Myocyte (in vitro differentiated cells): ENCODE data around the gene PTCD2. TPM values are rescaled to one million over a fixed set of nuclear protein-coding genes. Genes with fewer than 3 reads are reported as not detected.
"Not testable (repeated sequence)": the region's sequence is repeated elsewhere in the genome, so short reads cannot be mapped to it uniquely, and the experiment has no call there.

Experiments
- DNase-seq: peaks from one replicate; pipeline ENCODE4 v3.0.0-alpha.2; 2012; ENCODE audit warnings: low read depth
- total RNA-seq: library from RNA; depleted of rRNA; stranded (reverse); fragments of >200 nt; gene quantifications from 2 replicates; pipeline ENCODE4 v1.2.3, GENCODE V29; 2014

The PTCD2 gene
- total RNA-seq, 1 donor from 2014 or later, result 17.5 TPM

DNA sequence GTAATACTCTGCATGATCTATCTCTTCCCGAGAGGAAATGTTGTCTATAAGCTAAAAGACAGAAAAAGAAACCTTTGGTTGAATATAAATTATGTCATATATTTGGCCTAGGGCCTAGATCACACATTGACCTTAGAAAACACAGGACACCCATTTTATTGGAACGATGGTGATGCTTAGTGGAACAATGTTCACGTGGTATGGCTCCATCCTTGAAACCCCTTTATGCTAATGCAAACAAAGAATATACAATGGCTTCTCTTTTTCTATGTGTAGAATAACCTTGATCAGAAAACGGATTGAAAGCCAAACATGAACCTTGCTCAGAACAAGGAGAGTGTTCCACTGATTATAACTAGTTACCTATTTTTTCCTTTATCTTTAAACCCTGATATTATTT, 24.6 kb upstream of the PTCD2 start:
- DNase-seq, result no peak

GRCh38 chr5:72296256-72296655, 23.9 kb upstream of the PTCD2 start:
- no peak for DNase-seq

DNA sequence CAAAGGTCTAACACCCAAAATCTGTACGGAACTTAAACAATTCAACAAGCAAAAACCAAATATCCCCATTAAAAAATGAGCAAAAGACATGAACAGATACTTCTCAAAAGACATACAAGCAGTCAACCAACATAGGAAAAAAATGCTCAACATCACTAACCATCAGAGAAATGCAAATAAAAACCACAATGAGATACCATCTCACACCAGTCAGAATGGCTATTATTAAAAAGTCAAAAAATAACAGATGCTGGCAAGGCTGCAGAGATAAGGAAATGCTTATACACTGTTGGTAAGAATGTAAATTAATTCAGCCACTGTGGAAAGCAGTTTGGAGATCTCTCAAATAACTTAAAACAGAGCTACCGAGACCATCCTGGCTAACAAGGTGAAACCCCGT, 22.0 kb upstream of the PTCD2 start:
- not testable (repeated sequence) for DNase-seq

DNA sequence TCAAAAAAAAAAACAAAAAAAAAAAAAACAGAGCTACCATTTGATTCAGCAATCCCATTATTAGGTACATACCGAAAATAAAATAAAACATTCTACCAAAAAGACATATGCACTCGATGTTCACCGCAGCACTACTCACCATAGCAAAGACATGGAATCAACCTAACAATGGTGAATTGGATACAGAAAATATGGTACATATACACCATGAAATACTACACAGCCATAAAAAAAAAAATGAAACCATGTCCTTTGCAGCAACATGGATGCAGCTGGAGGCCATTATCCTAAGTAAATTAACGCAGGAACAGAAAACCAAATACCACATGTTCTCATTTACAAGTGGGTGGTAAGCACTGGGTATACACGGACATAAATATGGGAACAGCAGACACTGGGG, 21.5 kb upstream of the PTCD2 start:
- no peak for DNase-seq

GRCh38 chr5:72300590-72301339, 19.4 kb upstream of the PTCD2 start:
- DNase-seq, result no peak

- DNase-seq, result no peak
Observed at GRCh38 chr5:72301557-72301956, 18.6 kb upstream of the PTCD2 start.

DNA sequence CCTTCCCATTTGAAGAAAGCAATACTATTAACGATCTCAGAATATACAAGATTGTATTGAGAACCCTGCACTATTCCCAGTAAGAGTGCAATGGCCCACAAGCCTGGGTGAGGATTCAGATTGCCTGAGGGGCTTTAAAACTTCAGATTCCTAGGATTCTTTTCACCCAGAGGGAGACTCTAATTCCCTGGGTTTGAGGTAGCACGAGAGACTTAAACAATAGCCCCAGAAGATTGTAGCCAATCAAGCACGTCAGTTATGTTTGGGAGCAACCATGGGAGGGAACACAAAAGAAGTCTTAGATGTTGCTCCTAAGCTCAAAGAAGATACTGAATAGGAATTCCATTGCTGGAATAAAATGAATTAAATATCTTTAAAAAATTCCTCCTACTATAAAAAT, 18.0 kb upstream of the PTCD2 start:
- DNase-seq, result no peak

- no peak for DNase-seq
Observed at GRCh38 chr5:72305194-72306142, 14.7 kb upstream of the PTCD2 start.

GRCh38 chr5:72307573-72307967, 12.6 kb upstream of the PTCD2 start:
- no peak for DNase-seq

GRCh38 chr5:72307968-72308852, 12.0 kb upstream of the PTCD2 start:
- DNase-seq, result peak; percentile 99

- no peak for DNase-seq
Observed at GRCh38 chr5:72308853-72309191, 11.4 kb upstream of the PTCD2 start.

DNA sequence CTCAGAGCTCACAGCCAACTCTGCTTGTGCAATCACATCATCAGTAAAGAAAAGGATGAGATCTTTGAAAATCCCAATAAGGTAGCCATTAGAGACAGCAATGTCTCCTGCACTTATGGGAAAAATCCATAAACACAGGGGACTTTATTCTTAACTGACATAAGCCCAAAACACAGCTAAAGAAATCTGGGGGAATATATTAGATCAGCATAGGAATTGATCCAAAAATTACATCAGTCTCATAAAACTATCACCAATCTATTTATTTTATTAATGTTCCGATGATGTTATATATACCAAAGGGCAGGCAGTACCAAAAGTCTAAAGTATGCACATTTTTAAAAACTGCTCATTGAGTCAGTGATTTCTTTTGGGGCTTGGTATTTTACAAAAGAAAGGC, 7.0 kb upstream of the PTCD2 start:
- no peak for DNase-seq

DNA sequence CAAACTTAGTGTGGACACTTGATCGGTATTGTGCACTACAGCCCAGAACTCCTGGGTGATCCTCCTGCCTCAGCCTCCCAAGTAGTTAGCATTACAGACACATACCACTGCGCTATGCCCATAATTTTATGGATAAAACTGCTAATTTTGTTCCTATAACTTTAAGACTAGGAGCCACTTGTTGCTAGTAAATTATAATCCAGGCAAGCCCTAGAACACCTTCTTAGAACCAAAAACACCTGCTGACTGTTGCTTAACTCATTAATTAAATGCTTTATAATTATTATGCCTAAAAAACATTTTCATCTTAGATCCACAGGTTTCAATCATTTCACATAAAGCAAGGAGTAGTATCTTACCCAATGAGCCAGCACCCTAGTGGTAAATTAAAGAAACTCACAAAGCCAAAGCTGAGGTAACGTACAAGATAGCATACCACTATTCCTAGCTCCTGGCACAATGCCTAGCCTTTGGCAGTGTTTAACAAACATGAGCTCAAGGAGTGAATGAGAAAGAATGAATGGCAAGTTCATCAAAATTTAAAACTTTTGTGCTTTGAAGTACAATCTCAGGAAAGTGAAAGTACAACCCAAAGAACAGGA, 5.5 kb upstream of the PTCD2 start:
- peak; percentile 46 for DNase-seq

- not testable (repeated sequence) for DNase-seq
Observed at GRCh38 chr5:72319435-72319975, 668 bp upstream of the PTCD2 start.

DNA sequence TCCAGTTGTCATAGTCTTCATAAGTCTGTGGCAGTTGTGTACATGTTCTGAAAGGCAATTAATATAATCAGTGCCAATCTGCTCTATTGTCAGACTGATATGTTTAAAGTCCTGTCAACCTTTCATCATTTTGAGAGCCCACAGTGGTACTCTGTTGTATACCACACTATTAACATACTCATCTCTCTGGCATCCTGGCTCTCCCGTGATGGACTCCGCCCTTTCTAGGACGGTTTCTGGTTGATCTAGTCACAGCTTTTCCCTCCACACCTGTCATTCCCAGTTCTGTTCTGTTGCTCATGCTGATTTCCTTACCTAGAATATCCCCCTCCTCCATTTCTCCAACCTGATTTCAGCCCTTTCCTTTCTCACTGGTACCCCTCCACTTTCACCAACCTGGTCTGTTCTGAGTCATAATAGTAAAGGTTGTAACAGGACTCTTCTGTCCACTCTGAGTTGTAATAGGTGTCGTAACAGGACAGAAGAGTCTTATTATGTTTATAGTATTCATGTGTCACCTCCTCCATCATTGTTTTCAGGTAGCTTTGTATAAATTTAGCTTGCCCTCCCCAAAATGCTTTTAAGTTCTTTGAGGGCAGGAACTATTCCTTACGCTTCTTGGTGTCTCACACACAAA, 4.1 kb downstream of the PTCD2 start:
- DNase-seq, result peak; percentile 86

DNA sequence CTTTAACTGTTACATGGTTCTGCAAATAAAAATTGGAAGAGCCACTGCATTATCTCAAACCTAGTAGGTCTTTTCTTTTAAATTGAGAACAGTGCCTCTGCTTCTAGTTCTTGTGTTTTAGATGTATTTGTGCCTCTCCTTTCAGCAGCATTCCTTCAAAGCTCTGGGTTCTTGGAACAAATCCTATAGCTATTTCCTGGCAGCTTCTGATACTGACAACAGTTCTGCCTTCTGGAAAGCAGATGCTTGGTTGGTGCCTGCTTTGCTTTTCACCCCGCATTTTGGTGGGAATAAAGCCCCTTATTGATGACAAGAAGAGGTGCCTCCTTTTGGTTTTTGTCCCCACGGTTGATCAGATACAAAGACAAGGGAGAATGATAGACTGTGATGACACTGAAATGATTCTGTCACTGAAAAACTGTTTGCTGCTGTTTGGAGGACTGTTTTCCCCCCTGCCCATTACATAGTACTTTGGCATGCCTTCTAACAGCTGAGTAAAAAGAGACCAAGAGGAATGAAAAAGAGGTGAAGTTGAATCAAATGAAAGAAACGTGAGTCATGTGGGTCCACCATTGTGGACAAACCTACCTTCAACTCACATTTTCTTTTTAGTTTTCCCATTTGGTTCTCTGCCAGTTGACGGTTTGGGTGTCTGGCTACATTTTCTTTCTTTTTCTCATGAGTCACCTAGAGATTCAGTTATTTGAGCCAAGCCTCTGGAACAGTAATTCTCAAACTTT, 5.6 kb downstream of the PTCD2 start:
- DNase-seq, result peak; percentile 69

DNA sequence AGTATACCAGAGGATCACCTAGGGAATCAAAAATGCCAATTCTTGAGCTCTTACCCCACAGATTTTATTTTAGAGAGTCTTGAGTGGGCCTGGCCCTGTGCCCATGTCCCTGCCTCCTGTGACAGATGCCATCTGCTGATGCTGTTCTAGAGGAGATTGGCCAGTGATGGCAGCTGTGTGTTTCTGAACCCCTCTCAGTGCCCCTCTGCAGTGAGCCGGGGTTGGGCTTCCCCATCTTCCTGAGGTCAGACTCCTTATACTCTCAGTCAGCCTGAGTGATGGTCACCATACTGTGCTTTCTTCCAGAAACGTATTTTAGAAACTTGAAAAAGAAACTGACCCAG, 6.1 kb downstream of the PTCD2 start:
- DNase-seq, result no peak

- peak; percentile 97 for DNase-seq
Observed at GRCh38 chr5:72328172-72328571, 8.0 kb downstream of the PTCD2 start.

DNA sequence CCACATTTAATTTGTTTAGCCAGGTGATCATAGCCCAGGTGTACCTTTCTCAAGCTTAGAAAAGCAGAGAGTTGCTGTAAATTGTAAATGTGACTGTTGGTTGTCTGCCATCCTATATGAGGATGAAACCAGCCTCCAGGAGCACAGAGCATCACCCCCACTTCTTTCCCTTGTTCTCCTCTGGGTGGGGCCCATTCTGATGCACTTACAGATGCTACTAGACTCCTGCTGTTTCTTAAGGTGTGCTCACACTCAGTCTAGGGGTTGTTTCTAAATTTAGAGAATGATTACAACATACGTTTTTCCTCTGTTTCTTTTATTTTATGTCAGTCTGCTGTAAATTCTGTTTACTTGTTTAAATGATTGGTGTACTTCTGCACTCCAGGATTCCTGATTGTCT, 10.5 kb downstream of the PTCD2 start:
- DNase-seq, result no peak

DNA sequence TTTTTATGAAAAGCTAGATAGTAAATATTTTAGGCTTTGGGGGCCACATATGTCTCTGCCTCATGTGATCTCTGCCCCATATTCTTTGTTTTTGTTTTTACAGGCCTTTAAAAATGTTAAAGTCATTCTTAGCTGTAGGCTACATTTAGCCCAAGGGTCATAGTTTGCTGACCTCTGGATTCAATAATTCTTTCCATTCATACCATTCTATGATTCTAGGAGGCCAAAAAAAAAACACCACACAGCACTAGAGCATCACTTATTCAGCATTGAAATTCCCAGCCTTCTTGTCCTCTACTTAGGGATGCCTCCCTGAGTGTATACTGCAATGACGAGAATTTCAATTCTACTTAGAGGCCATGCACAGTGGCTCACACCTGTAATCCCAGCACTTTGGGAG, 17.0 kb downstream of the PTCD2 start:
- no peak for DNase-seq
